Keratinocyte (primary cell): ENCODE data around the gene DEPP1.

ENCODE experiments used
- EZH2 ChIP-seq: IDR thresholded peaks from one replicate; pipeline ENCODE4 v1.6.1; 2012; ENCODE audit warnings: inconsistent platforms, mild to moderate bottlenecking, low read length, moderate library complexity
- TF ChIP-seq, protein P1 (sequence below), 3 experiments: IDR thresholded peaks in 1 of 3; conservative IDR thresholded peaks in 1 of 3; optimal IDR thresholded peaks in 1 of 3; 2 replicates in 2 of 3; 3 replicates in 1 of 3; pipeline versions ENCODE3 to v1.5.1; 2011; ENCODE audit warnings: low read length in 3 of 3, mild to moderate bottlenecking in 3 of 3, moderate library complexity in 2 of 3, control low read depth in 1 of 3, inconsistent platforms in 1 of 3; ENCODE audit not compliant: insufficient read depth in 2 of 3; ENCODE audit errors: extremely low read depth in 1 of 3

DNA sequence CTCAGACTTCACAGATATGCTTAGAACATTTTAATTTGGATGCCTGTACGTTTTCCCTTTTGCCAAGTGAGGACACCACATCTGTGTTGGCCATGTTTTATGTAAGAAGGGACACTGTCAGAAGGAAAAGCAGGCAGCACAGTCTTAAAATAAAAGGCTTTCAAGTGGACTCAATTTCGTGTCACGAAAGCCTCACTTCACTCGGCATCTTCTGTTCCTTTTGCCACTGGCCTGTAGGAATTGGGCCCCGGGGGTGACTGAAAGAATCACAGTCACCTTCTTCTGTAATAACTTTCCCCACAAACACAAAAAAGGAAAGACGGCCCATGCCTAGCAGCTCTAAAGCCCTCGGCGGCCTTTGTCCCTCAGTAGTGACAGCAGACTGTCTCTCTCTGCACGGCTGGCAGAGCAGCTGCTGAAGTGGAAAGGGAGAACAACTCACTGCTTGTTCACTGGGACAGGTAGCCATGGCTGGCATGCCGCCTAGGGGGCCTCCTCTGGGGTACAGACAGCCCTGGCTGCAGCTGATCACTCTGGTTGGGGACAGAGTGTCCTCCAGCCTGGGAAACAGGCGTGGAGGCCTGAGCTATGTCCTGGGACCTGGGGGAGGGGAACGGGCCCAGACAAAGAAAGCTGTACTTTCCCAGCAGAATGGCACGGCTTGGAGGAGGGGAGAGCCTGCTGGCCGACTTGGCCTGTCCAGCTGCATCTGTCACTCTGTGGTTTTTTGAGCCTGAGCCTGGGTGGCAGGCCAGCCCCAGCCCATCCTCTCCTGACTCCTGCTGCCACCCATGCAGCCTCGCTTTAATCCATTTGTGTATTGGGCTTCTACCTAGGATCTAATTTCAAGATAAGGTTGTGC is 14.6 kb downstream of the DEPP1 start:
- TF ChIP-seq, protein P1, sequence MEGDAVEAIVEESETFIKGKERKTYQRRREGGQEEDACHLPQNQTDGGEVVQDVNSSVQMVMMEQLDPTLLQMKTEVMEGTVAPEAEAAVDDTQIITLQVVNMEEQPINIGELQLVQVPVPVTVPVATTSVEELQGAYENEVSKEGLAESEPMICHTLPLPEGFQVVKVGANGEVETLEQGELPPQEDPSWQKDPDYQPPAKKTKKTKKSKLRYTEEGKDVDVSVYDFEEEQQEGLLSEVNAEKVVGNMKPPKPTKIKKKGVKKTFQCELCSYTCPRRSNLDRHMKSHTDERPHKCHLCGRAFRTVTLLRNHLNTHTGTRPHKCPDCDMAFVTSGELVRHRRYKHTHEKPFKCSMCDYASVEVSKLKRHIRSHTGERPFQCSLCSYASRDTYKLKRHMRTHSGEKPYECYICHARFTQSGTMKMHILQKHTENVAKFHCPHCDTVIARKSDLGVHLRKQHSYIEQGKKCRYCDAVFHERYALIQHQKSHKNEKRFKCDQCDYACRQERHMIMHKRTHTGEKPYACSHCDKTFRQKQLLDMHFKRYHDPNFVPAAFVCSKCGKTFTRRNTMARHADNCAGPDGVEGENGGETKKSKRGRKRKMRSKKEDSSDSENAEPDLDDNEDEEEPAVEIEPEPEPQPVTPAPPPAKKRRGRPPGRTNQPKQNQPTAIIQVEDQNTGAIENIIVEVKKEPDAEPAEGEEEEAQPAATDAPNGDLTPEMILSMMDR (optimal IDR thresholded peaks at IDR 0.05 in 1 of 3, IDR thresholded peaks at IDR 0.05 in 1 of 3, conservative IDR thresholded peaks at IDR 0.05 in 1 of 3; ENCODE audit: extremely low read depth in 1 of 3, insufficient read depth in 2 of 3, low read length in 3 of 3) = no peak
- TF ChIP-seq EZH2 = no peak
